ENCODE data around the gene MAGEC3. TPM values are rescaled to one million over a fixed set of nuclear protein-coding genes. Genes with fewer than 3 reads are reported as not detected.
"Not testable (repeated sequence)": the region's sequence is repeated elsewhere in the genome, so short reads cannot be mapped to it uniquely, and the experiment has no call there.

Gene MAGEC3
- total RNA-seq: not detected

- no peaks in the 10 kb centered on the region for H3K4me1 ChIP-seq (ENCODE audit: insufficient read depth, low read length)
Observed at GRCh38 chrX:141838016-141838415, at the start of gene MAGEC3. Gene MAGEC3 (plus strand): TSS chrX:141838316. CDS start chrX:141838316, 0 bp downstream.

GRCh38 chrX:141791856-141792255 is 46.3 kb upstream of the MAGEC3 start:
- Histone ChIP-seq H3K27me3 (ENCODE audit: insufficient read depth, low read length) (no peaks in the 10 kb centered on the region), H3K4me1 (ENCODE audit: insufficient read depth, low read length) (no peaks in the 10 kb centered on the region), H3K9me3 (ENCODE audit: low read depth, low read length) (no peaks in the 10 kb centered on the region), H3K4me3 (ENCODE audit: low read length) (no peak overlapping the region)

More at GRCh38 chrX:141838016-141838415, at the start of gene MAGEC3:
- no peaks in the 10 kb centered on the region for H3K9me3 ChIP-seq (ENCODE audit: low read depth, low read length)
- H3K4me3 ChIP-seq (ENCODE audit: low read length): no peak within 1 kb of the TSS
- no peaks in the 10 kb centered on the region for H3K27me3 ChIP-seq (ENCODE audit: insufficient read depth, low read length)

GRCh38 chrX:141811438-141811837 is 26.7 kb upstream of the MAGEC3 start:
- no peaks in the 10 kb centered on the region for H3K9me3 ChIP-seq (ENCODE audit: low read depth, low read length)
- no peaks in the 10 kb centered on the region for H3K4me1 ChIP-seq (ENCODE audit: insufficient read depth, low read length)
- no peaks in the 10 kb centered on the region for H3K27me3 ChIP-seq (ENCODE audit: insufficient read depth, low read length)
- no peak overlapping the region for H3K4me3 ChIP-seq (ENCODE audit: low read length)

- Histone ChIP-seq H3K4me3 (ENCODE audit: low read length) (no peak overlapping the region), H3K4me1 (ENCODE audit: insufficient read depth, low read length) (no peaks in the 10 kb centered on the region), H3K27me3 (ENCODE audit: insufficient read depth, low read length) (no peaks in the 10 kb centered on the region), H3K9me3 (ENCODE audit: low read depth, low read length) (no peaks in the 10 kb centered on the region)
Observed at GRCh38 chrX:141814213-141814857, 23.8 kb upstream of the MAGEC3 start.

- Histone ChIP-seq H3K4me1 (ENCODE audit: insufficient read depth, low read length) (no peaks in the 10 kb centered on the region), H3K27me3 (ENCODE audit: insufficient read depth, low read length) (no peaks in the 10 kb centered on the region), H3K9me3 (ENCODE audit: low read depth, low read length) (no peaks in the 10 kb centered on the region), H3K4me3 (ENCODE audit: low read length) (no peak overlapping the region)
Observed at GRCh38 chrX:141815904-141816303, 22.2 kb upstream of the MAGEC3 start.

GRCh38 chrX:141832247-141832646 is 5.9 kb upstream of the MAGEC3 start:
- no peak overlapping the region for H3K4me3 ChIP-seq (ENCODE audit: low read length)
- no peaks in the 10 kb centered on the region for H3K4me1 ChIP-seq (ENCODE audit: insufficient read depth, low read length)
- H3K9me3 ChIP-seq (ENCODE audit: low read depth, low read length): no peaks in the 10 kb centered on the region
- H3K27me3 ChIP-seq (ENCODE audit: insufficient read depth, low read length): no peaks in the 10 kb centered on the region

GRCh38 chrX:141839856-141840255 is 1.7 kb downstream of the MAGEC3 start:
- H3K4me3 ChIP-seq (ENCODE audit: low read length): no peak overlapping the region
- no peaks in the 10 kb centered on the region for H3K9me3 ChIP-seq (ENCODE audit: low read depth, low read length)
- H3K27me3 ChIP-seq (ENCODE audit: insufficient read depth, low read length): no peaks in the 10 kb centered on the region
- H3K4me1 ChIP-seq (ENCODE audit: insufficient read depth, low read length): no peaks in the 10 kb centered on the region

- Histone ChIP-seq H3K4me3 (ENCODE audit: low read length) (no peak overlapping the region), H3K9me3 (ENCODE audit: low read depth, low read length) (no peaks in the 10 kb centered on the region), H3K27me3 (ENCODE audit: insufficient read depth, low read length) (no peaks in the 10 kb centered on the region), H3K4me1 (ENCODE audit: insufficient read depth, low read length) (no peaks in the 10 kb centered on the region)
Observed at GRCh38 chrX:141857479-141857878, 19.4 kb downstream of the MAGEC3 start.

GRCh38 chrX:141879616-141880015 is 41.5 kb downstream of the MAGEC3 start:
- Histone ChIP-seq H3K27me3 (ENCODE audit: insufficient read depth, low read length) (no peaks in the 10 kb centered on the region), H3K4me1 (ENCODE audit: insufficient read depth, low read length) (no peaks in the 10 kb centered on the region), H3K9me3 (ENCODE audit: low read depth, low read length) (no peaks in the 10 kb centered on the region), H3K4me3 (ENCODE audit: low read length) (no peak overlapping the region)

- H3K4me1 ChIP-seq (ENCODE audit: insufficient read depth, low read length); H3K4me3 ChIP-seq (ENCODE audit: low read length); H3K27me3 ChIP-seq (ENCODE audit: insufficient read depth, low read length); H3K9me3 ChIP-seq (ENCODE audit: low read depth, low read length): not testable (repeated sequence)
Observed at GRCh38 chrX:141888811-141889210, 50.7 kb downstream of the MAGEC3 start.

- H3K27me3 ChIP-seq (ENCODE audit: insufficient read depth, low read length): no peaks in the 10 kb centered on the region
- H3K9me3 ChIP-seq (ENCODE audit: low read depth, low read length): no peaks in the 10 kb centered on the region
- H3K4me1 ChIP-seq (ENCODE audit: insufficient read depth, low read length): no peaks in the 10 kb centered on the region
- no peak overlapping the region for H3K4me3 ChIP-seq (ENCODE audit: low read length)
Observed at GRCh38 chrX:141894733-141895132, 56.6 kb downstream of the MAGEC3 start.

GRCh38 chrX:141897690-141898089 is 59.6 kb downstream of the MAGEC3 start:
- no peak overlapping the region for H3K4me3 ChIP-seq (ENCODE audit: low read length)
- H3K9me3 ChIP-seq (ENCODE audit: low read depth, low read length): no peaks in the 10 kb centered on the region
- H3K27me3 ChIP-seq (ENCODE audit: insufficient read depth, low read length): no peaks in the 10 kb centered on the region

GRCh38 chrX:141902366-141902765 is 64.2 kb downstream of the MAGEC3 start:
- no peak overlapping the region for H3K4me3 ChIP-seq (ENCODE audit: low read length)
- H3K4me1 ChIP-seq (ENCODE audit: insufficient read depth, low read length): no peaks in the 10 kb centered on the region
- H3K27me3 ChIP-seq (ENCODE audit: insufficient read depth, low read length): no peaks in the 10 kb centered on the region
- H3K9me3 ChIP-seq (ENCODE audit: low read depth, low read length): no peaks in the 10 kb centered on the region

More at GRCh38 chrX:141897690-141898089, 59.6 kb downstream of the MAGEC3 start:
- no peaks in the 10 kb centered on the region for H3K4me1 ChIP-seq (ENCODE audit: insufficient read depth, low read length)

- no peaks in the 10 kb centered on the region for H3K4me1 ChIP-seq (ENCODE audit: insufficient read depth, low read length)
- H3K9me3 ChIP-seq (ENCODE audit: low read depth, low read length): no peaks in the 10 kb centered on the region
- no peaks in the 10 kb centered on the region for H3K27me3 ChIP-seq (ENCODE audit: insufficient read depth, low read length)
- no peak within 1 kb of the TSS for H3K4me3 ChIP-seq (ENCODE audit: low read length)
Observed at GRCh38 chrX:141903400-141904155, 65.5 kb downstream of the MAGEC3 start, which contains the start of gene MAGEC1. Gene MAGEC1 (plus strand): TSS chrX:141903894. CDS start chrX:141905073, 1,179 bp downstream.

GRCh38 chrX:141904262-141904661 is 66.1 kb downstream of the MAGEC3 start:
- H3K9me3 ChIP-seq (ENCODE audit: low read depth, low read length): no peaks in the 10 kb centered on the region
- H3K27me3 ChIP-seq (ENCODE audit: insufficient read depth, low read length): no peaks in the 10 kb centered on the region
- H3K4me3 ChIP-seq (ENCODE audit: low read length): no peak overlapping the region
- no peaks in the 10 kb centered on the region for H3K4me1 ChIP-seq (ENCODE audit: insufficient read depth, low read length)

GRCh38 chrX:141917801-141918200 is 79.7 kb downstream of the MAGEC3 start:
- no peaks in the 10 kb centered on the region for H3K9me3 ChIP-seq (ENCODE audit: low read depth, low read length)
- H3K4me1 ChIP-seq (ENCODE audit: insufficient read depth, low read length): no peaks in the 10 kb centered on the region
- H3K4me3 ChIP-seq (ENCODE audit: low read length): no peak overlapping the region
- H3K27me3 ChIP-seq (ENCODE audit: insufficient read depth, low read length): no peaks in the 10 kb centered on the region

Data from mononuclear cell (primary cell).